ENCODE data around the gene RIN3.

Gene RIN3, protein sequence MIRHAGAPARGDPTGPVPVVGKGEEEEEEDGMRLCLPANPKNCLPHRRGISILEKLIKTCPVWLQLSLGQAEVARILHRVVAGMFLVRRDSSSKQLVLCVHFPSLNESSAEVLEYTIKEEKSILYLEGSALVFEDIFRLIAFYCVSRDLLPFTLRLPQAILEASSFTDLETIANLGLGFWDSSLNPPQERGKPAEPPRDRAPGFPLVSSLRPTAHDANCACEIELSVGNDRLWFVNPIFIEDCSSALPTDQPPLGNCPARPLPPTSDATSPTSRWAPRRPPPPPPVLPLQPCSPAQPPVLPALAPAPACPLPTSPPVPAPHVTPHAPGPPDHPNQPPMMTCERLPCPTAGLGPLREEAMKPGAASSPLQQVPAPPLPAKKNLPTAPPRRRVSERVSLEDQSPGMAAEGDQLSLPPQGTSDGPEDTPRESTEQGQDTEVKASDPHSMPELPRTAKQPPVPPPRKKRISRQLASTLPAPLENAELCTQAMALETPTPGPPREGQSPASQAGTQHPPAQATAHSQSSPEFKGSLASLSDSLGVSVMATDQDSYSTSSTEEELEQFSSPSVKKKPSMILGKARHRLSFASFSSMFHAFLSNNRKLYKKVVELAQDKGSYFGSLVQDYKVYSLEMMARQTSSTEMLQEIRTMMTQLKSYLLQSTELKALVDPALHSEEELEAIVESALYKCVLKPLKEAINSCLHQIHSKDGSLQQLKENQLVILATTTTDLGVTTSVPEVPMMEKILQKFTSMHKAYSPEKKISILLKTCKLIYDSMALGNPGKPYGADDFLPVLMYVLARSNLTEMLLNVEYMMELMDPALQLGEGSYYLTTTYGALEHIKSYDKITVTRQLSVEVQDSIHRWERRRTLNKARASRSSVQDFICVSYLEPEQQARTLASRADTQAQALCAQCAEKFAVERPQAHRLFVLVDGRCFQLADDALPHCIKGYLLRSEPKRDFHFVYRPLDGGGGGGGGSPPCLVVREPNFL

DNA sequence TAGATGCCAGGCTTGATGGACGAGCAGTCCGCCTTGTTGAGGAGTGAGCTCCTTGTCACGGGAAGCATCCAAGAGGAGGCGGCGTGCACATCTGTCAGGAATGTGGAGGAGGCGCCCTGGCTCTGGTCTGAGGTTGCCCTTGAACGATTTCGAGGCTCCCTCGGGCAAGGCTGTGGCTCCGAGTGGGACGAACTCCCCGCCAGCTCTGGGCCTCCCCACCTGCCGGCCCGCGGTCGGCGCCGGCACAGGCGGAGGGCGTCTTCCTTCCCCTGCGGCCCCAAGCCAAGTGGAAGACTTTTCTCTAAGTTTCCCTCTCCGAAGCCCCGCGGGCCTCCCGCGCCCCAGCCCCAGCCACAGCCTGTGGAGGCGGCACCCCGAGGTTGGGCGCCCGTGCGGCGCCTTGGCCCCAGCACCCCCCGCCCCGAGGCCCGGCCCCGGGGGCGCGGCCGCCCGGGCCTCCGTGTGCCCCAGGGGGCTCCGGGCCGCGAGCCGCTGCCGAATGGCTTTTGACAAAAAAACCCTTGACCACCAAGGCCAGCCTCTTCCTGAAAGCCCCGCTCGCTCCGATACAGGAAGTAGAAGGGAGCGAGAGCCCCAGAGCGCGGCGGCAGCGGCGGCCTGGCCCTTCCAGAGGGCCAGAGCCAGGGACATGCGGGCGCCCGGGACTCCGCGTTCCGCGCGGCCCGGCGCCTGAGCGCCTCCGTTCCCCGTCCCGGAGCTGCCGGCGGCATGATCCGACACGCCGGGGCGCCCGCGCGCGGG is at the start of gene RIN3:
TSS of gene RIN3 (plus strand) at position 578 of the 762 bp plus-strand sequence. CDS start at position 730, 152 bp downstream.
- peak; percentile 29 for DNase-seq

GRCh38 chr14:92464156-92464555 is 49.4 kb upstream of the RIN3 start:
- no peak for DNase-seq

DNA sequence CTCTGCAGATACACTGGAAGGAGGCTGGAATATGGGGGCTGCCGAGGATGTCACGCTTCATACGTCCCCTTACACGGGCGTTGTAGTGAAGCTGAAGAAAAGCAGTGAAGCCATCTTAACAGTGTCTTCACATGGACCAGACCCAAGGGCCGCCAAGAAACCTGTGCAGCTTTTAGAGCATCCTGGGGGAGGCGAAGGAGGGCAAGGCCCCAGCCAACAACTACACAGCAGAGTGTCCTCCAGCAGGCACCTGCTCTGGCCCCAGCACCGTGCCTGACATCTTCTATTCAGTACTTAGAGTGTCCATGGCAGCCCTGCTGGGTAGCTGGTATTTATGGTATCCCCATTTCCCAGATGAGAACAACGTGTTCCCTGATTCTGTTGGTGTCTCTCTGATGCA is 48.9 kb upstream of the RIN3 start:
- no peak for DNase-seq

DNA sequence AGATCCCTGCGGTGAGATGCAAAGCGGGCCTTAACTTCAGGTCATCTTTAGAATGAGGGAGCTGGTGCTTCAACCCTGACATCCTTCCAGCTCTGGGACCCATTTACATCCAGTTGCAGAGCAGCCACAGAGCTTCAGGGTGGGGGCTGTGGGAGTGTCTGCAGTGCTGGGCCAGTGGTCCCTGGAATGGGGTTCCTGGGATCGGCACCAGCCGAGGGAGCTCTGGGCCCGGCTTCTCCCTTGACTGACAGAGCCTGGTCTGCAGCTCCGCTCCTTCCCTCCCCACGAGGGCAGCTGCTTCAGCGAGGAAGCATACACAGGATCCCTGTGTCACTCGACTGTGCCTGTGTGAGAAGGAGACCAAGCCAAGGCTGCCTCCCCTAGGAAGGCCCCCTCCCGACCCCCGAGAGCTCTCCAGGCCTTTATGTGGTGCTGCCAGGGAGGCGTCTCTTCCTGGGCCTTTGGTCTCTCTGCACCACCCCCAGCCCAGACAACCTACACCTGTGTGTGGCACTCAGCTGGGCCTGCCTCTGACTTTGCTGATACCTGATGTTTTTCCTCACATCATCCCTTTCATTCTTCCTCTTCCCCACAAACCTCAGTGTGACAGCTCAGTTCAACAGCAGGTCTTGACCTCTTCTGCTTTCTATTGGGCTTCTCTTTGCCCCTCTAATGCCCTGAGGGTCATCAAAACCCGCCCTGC is 48.1 kb upstream of the RIN3 start:
- no peak for DNase-seq

DNA sequence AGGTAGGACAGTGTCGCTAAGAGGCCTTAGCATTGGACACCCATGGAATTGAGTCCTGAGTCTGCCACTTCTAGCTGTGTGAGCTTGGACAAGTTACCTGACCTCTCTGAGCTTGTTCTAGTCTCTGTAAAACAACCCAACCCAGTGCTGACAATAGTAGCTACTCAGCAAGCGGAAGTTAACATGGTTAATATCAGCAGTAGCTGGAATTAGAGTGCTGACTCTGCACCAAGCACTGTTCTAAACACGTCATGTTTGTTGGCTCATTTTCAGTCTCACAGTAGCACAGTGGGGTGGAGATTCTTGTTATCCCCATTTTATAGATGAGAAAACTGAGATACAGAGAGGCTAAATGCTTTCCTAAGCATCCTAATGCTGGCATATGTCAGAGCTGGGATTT is 47.5 kb upstream of the RIN3 start:
- DNase-seq: no peak

DNA sequence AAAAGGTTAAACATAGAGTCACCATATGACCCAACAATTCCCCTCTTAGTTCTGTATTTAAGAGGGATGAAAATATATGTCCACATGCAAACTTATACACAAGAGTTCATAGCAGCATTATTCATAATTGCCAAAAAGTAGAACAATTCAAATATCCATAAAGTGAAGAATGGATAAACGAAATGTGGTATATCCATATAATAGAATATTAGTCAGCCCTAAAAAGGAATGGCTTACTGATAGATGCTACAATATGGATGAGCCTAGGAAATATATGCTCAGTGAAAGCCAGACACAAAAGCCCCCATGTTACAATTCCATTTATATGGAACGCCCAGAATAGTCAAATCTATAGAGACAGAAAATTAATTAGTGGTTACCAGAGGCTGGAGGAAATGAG is 44.1 kb upstream of the RIN3 start:
- DNase-seq: no peak

DNA sequence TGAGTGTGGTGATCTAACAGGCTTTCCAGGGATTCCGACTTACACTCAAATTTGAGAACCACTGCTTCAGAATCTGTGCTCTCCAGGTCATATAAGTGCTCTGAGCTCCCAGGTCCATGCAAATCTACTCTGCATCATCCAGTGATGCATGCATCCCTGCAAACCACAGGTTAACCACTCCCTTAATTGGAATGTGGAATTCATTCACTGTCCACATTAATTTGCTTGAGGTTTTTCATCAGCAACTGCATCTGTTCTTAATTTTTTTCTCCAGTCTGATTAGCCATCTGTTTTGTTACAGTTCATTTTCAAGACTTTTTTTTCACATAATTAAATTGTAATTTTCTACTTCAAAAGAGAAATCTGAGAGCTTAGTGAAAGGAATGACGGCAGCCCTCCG is 43.4 kb upstream of the RIN3 start:
- no peak for DNase-seq

- no peak for DNase-seq
Measured at GRCh38 chr14:92470811-92471210, 42.8 kb upstream of the RIN3 start.

- DNase-seq: no peak
Measured at GRCh38 chr14:92471919-92472318, 41.7 kb upstream of the RIN3 start.

DNA sequence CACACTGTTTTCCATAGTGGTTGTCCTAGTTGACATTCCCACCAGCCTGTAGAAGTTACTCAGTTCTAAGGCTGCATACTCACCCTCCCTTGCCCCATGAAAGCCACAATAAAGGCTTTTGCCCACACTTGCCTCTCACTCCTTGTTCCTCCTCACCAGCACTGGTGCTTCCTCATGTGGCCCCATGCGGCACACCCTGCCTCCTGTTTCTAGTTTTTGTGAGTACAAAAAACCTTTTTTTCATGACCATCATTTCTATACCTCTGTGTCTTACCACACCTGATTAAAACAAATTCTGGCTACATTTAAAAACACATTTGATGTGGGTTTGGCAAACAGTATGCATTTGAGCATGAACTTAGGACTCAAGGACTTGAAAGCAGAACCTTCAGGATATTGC is 40.7 kb upstream of the RIN3 start:
- DNase-seq: no peak

DNA sequence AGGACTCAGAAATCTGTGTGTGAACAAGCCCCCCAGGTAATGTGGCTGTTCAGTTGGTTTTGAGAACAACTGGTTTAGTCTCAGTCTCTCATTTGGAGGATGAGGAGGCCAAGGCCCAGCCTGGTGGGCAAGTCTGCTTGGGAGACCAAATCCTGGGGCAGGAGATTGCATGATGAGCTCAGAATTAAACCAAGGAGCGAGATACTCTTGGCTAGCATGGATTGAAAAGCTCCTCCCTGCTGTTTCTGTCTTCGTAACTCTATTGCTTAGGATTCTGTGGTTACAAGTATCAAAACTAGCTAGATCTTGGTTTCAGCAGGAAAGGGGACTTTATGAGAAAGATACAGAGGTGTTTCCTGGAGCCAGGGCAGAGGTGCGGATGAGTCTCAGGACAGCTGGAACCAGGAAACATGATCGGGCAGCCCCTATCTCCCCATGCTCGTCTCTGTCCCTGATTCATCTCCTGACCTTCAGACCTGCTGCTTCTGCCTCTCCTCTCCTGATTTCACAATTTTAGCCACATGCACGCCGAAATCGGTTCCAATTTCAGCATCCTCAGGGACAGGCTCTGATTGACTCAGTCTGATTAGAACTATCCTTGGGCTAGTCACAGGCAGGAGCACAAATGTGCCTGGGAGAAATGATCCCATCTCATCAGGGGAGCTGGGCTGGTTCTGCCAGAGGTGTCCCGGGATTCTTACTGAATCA is 40.2 kb upstream of the RIN3 start:
- DNase-seq: no peak

DNA sequence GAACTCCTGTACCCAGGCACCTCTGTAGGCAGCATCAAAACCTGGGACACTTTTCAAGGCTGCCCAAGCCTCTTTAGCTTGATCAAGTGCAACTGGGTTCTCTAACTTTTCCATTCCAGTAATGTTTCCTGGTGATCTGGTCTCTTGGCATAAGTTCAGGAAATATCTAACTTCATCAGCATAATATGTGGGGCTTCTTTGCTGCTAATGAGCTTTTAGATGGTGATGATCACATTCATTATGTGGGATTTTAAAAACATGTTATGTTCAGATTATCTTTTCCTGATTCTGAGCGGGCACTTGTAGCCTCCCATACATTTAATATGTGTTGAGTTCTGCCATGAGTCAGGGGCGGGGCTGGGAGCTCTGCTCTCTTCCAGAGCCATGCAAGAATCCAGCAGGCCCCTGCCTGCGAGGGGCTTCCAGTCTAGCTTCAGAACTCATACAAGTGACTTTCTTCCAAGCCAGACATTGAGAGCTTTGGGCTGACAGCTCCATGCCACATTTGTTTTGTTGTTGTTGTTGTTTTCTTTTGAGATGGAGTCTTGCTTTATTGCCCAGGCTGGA is 39.5 kb upstream of the RIN3 start:
- no peak for DNase-seq

DNA sequence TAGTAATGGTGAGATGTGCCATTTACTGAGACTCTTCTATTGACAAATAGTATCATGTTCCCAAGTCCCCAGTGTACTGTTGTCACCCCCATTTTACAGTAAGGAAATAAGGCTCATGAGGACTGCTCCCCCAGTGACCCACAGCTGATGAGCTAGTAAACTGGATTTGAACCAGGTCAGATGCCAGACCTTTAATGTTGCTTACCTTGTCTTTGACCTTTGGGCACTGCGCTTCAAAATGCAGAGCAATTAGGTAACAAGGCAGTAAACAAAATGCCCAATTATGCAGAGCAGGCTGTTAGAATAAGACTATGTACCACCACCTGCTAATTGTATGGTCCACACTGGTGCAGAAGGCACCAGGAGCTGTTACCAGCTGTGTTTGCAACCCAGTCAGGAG is 38.5 kb upstream of the RIN3 start:
- DNase-seq: no peak

GRCh38 chr14:92475451-92476187 is 38.0 kb upstream of the RIN3 start:
- DNase-seq: no peak

GRCh38 chr14:92480856-92481255 is 32.7 kb upstream of the RIN3 start:
- no peak for DNase-seq

DNA sequence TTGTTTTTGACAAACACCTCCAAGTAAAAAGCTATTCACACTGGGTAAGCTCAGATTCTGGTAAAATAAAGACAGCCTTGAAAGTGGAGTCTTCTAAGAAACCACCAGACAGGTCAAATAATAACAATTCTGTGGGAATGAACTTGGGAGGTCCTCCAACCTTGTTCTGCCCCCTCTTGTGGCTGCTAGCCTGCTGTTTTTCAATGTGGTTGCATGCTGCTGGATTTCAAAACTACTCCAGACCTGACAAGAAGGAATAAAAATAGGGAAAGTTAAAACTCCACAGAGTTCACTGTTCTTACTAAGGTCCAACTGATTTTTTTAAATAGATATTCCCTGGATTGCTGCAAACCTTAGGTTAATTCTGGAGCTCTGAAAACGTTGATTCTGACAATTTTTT is 32.2 kb upstream of the RIN3 start:
- DNase-seq: no peak

DNA sequence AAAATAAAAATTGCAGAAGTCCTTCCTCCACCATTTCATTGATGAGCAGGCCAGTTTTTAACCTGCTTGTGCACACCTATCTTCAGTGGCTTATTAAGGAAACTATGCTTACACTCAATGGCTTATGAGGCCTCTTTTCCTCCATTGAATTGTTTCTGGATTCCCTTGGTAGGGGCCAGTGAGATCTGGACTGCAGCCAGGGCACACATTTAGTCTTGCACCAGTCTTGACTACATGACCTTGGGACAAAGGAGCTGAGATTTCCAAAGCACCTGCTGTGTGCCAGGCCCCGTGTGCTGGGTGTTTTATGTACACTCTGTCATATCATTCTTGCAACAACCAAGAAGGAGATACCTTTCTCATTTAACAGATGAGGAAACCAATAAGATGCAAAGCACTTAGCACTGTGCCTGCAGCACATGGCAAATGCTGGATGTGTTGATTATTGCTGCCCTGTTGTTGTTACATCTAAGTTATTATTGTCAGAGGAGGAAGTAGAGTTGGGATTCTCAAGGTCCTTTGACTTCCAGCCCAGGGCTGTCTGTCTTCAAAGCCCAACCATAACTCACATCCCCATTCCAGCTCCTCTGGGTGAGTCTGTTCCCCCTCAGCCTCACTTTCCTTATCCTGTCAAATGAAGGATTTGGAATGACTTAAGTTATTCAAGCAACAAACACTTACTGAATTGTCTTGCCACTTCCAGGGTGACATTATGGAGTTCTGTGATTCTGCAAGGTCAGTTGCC is 31.6 kb upstream of the RIN3 start:
- no peak for DNase-seq

DNA sequence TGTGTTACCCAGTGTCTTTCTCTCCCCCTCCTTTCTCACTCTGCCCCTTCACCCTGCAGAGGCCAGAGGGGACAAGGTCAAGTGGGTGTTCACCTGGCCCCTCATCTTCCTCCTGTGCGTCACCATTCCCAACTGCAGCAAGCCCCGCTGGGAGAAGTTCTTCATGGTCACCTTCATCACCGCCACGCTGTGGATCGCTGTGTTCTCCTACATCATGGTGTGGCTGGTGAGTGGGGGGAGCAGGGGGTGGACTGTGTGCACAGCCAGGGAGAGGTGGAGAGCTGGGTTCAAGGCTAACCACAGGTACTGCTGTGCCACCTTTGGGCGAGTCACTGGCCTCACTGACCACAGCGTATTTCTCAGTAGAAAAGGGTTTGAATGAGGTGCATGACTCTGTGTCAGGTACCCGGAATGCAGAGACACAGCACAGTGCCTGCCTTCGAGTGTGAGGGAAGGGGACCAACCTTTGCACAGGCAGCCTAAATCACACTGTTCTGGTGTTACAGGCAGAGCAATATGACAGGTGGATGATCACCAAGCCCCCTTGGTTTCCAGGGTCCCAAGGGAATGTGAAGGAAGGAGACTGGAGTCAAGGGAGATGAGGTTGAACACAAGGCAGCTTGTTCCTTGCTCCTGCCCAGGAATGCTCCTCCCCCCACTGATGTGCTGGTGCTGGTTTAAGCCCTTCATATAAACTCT is 30.8 kb upstream of the RIN3 start:
- no peak for DNase-seq

DNA sequence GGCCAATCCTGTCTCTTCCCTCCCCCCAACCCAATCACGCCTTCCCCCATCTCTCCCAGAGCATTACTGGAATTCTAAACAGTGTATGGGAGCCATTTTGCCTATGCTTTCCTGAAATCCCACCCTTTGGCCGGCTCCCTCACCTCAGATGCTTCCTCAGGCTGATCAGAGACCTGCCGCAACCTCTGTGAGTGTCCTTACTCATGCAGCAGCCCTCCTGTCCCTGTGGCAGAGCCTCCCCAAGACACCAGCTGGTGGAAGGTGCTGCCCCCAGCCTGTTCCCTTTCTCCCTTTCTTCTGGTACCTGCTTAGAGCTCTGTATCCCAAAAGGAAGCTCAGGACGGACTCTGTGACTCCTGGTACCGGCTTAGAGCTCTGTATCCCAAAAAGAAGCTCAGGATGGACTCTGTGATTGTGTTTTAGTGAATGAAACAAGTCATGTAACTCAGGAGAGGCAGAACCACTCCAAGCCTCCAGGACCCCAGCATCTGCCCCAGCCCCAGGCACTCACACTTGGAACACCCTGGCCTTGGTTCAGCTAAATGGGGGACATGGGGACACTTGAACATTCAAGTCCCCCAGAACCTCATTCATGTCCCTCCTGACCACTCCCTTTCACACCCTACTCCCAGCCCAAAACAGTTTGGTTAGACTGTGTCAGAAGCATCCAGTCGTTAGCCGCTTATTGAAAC is 29.3 kb upstream of the RIN3 start:
- DNase-seq: no peak
